HEK293 (cell line): Measurements from ENCODE around the gene FRS2.

Source experiments
- TF ChIP-seq, protein P1 (sequence below): fragments of 450-650 bp; formaldehyde crosslinking; IDR thresholded peaks from 2 replicates; pipeline ENCODE4 v1.5.1; 2016; ENCODE audit warnings: missing biosample characterization, missing genetic modification characterization, borderline replicate concordance
- TF ChIP-seq, protein P2 (sequence below): fragments of 450-650 bp; formaldehyde crosslinking; IDR thresholded peaks from 2 replicates; pipeline ENCODE4 v1.5.1; 2016; ENCODE audit warnings: missing biosample characterization, missing genetic modification characterization
- TF ChIP-seq, protein P3 (sequence below): fragments of 450-650 bp; formaldehyde crosslinking; IDR thresholded peaks from 2 replicates; pipeline ENCODE4 v1.5.1; 2016; ENCODE audit warnings: missing biosample characterization, missing genetic modification characterization, low read depth
- TF ChIP-seq, protein P4 (sequence below): fragments of 450-650 bp; formaldehyde crosslinking; IDR thresholded peaks from 2 replicates; pipeline ENCODE4 v1.5.1; 2016; ENCODE audit warnings: missing biosample characterization, missing genetic modification characterization
- TF ChIP-seq, protein P5 (sequence below): fragments of 450-650 bp; formaldehyde crosslinking; IDR thresholded peaks from 2 replicates; pipeline ENCODE4 v1.5.1; 2016; ENCODE audit warnings: missing biosample characterization, missing genetic modification characterization, borderline replicate concordance

DNA sequence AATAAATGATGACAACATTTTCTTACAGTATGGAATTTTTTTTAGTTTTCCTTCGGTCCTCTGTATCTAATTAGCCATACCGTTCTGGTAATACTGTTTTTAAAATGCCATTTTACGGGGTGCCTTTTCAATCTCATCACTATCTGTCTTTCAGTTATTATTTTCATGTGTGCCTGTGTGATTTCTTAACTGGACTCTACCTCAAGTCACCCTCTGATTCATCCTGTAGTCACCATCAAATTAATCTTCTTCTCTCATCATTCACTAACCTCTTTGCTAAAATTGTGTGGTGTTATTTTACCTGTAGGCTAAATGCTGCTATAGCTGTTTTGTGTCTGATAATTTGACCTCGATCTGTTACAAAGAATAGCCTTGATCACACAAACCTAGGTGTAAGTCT, 99.0 kb downstream of the FRS2 start:
- TF ChIP-seq, protein P1, sequence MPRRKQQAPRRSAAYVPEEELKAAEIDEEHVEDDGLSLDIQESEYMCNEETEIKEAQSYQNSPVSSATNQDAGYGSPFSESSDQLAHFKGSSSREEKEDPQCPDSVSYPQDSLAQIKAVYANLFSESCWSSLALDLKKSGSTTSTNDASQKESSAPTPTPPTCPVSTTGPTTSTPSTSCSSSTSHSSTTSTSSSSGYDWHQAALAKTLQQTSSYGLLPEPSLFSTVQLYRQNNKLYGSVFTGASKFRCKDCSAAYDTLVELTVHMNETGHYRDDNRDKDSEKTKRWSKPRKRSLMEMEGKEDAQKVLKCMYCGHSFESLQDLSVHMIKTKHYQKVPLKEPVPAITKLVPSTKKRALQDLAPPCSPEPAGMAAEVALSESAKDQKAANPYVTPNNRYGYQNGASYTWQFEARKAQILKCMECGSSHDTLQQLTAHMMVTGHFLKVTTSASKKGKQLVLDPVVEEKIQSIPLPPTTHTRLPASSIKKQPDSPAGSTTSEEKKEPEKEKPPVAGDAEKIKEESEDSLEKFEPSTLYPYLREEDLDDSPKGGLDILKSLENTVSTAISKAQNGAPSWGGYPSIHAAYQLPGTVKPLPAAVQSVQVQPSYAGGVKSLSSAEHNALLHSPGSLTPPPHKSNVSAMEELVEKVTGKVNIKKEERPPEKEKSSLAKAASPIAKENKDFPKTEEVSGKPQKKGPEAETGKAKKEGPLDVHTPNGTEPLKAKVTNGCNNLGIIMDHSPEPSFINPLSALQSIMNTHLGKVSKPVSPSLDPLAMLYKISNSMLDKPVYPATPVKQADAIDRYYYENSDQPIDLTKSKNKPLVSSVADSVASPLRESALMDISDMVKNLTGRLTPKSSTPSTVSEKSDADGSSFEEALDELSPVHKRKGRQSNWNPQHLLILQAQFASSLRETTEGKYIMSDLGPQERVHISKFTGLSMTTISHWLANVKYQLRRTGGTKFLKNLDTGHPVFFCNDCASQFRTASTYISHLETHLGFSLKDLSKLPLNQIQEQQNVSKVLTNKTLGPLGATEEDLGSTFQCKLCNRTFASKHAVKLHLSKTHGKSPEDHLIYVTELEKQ (tag by site-specific recombination) = no peak
- TF ChIP-seq, protein P2, sequence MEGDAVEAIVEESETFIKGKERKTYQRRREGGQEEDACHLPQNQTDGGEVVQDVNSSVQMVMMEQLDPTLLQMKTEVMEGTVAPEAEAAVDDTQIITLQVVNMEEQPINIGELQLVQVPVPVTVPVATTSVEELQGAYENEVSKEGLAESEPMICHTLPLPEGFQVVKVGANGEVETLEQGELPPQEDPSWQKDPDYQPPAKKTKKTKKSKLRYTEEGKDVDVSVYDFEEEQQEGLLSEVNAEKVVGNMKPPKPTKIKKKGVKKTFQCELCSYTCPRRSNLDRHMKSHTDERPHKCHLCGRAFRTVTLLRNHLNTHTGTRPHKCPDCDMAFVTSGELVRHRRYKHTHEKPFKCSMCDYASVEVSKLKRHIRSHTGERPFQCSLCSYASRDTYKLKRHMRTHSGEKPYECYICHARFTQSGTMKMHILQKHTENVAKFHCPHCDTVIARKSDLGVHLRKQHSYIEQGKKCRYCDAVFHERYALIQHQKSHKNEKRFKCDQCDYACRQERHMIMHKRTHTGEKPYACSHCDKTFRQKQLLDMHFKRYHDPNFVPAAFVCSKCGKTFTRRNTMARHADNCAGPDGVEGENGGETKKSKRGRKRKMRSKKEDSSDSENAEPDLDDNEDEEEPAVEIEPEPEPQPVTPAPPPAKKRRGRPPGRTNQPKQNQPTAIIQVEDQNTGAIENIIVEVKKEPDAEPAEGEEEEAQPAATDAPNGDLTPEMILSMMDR (tag by site-specific recombination) = no peak
- TF ChIP-seq, protein P3, sequence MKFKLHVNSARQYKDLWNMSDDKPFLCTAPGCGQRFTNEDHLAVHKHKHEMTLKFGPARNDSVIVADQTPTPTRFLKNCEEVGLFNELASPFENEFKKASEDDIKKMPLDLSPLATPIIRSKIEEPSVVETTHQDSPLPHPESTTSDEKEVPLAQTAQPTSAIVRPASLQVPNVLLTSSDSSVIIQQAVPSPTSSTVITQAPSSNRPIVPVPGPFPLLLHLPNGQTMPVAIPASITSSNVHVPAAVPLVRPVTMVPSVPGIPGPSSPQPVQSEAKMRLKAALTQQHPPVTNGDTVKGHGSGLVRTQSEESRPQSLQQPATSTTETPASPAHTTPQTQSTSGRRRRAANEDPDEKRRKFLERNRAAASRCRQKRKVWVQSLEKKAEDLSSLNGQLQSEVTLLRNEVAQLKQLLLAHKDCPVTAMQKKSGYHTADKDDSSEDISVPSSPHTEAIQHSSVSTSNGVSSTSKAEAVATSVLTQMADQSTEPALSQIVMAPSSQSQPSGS (tag by site-specific recombination) = no peak
- TF ChIP-seq, protein P4, sequence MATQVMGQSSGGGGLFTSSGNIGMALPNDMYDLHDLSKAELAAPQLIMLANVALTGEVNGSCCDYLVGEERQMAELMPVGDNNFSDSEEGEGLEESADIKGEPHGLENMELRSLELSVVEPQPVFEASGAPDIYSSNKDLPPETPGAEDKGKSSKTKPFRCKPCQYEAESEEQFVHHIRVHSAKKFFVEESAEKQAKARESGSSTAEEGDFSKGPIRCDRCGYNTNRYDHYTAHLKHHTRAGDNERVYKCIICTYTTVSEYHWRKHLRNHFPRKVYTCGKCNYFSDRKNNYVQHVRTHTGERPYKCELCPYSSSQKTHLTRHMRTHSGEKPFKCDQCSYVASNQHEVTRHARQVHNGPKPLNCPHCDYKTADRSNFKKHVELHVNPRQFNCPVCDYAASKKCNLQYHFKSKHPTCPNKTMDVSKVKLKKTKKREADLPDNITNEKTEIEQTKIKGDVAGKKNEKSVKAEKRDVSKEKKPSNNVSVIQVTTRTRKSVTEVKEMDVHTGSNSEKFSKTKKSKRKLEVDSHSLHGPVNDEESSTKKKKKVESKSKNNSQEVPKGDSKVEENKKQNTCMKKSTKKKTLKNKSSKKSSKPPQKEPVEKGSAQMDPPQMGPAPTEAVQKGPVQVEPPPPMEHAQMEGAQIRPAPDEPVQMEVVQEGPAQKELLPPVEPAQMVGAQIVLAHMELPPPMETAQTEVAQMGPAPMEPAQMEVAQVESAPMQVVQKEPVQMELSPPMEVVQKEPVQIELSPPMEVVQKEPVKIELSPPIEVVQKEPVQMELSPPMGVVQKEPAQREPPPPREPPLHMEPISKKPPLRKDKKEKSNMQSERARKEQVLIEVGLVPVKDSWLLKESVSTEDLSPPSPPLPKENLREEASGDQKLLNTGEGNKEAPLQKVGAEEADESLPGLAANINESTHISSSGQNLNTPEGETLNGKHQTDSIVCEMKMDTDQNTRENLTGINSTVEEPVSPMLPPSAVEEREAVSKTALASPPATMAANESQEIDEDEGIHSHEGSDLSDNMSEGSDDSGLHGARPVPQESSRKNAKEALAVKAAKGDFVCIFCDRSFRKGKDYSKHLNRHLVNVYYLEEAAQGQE (tag by site-specific recombination) = no peak
- TF ChIP-seq, protein P5, sequence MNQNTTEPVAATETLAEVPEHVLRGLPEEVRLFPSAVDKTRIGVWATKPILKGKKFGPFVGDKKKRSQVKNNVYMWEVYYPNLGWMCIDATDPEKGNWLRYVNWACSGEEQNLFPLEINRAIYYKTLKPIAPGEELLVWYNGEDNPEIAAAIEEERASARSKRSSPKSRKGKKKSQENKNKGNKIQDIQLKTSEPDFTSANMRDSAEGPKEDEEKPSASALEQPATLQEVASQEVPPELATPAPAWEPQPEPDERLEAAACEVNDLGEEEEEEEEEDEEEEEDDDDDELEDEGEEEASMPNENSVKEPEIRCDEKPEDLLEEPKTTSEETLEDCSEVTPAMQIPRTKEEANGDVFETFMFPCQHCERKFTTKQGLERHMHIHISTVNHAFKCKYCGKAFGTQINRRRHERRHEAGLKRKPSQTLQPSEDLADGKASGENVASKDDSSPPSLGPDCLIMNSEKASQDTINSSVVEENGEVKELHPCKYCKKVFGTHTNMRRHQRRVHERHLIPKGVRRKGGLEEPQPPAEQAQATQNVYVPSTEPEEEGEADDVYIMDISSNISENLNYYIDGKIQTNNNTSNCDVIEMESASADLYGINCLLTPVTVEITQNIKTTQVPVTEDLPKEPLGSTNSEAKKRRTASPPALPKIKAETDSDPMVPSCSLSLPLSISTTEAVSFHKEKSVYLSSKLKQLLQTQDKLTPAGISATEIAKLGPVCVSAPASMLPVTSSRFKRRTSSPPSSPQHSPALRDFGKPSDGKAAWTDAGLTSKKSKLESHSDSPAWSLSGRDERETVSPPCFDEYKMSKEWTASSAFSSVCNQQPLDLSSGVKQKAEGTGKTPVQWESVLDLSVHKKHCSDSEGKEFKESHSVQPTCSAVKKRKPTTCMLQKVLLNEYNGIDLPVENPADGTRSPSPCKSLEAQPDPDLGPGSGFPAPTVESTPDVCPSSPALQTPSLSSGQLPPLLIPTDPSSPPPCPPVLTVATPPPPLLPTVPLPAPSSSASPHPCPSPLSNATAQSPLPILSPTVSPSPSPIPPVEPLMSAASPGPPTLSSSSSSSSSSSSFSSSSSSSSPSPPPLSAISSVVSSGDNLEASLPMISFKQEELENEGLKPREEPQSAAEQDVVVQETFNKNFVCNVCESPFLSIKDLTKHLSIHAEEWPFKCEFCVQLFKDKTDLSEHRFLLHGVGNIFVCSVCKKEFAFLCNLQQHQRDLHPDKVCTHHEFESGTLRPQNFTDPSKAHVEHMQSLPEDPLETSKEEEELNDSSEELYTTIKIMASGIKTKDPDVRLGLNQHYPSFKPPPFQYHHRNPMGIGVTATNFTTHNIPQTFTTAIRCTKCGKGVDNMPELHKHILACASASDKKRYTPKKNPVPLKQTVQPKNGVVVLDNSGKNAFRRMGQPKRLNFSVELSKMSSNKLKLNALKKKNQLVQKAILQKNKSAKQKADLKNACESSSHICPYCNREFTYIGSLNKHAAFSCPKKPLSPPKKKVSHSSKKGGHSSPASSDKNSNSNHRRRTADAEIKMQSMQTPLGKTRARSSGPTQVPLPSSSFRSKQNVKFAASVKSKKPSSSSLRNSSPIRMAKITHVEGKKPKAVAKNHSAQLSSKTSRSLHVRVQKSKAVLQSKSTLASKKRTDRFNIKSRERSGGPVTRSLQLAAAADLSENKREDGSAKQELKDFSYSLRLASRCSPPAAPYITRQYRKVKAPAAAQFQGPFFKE (tag by site-specific recombination) = no peak
